Uterus (tissue), 4 donors: ENCODE data around the gene ROBO2. TPM values are rescaled to one million over a fixed set of nuclear protein-coding genes. Genes with fewer than 3 reads are reported as not detected.

Experiments
- DNase-seq, 2 donors: peaks; one replicate each; pipeline ENCODE4 v3.0.0-alpha.2; 2019 to 2020
- H3K27ac ChIP-seq, 2 donors: fragments of 200-600 bp; sonication (generic); 1 replicate in 1 of 2; 2 replicates in 1 of 2; pipeline ENCODE4 v1.5.1; 2016 to 2018
- H3K27me3 ChIP-seq, 2 donors: fragments of 200-600 bp; sonication (generic); one replicate each; pipeline ENCODE4 v1.5.1; 2018 to 2019; ENCODE audit warnings: control low read depth in 1 of 2
- H3K36me3 ChIP-seq, 2 donors: fragments of 200-600 bp; sonication (generic); one replicate each; pipeline ENCODE4 v1.5.1; 2019; ENCODE audit warnings: control low read depth in 1 of 2
- H3K4me1 ChIP-seq, 2 donors: fragments of 200-600 bp; sonication (generic); one replicate each; pipeline ENCODE4 v1.5.1; 2018 to 2019; ENCODE audit warnings: control low read depth in 1 of 2
- H3K4me3 ChIP-seq, 2 donors: fragments of 200-600 bp; sonication (generic); 1 replicate in 1 of 2; 2 replicates in 1 of 2; pipeline ENCODE4 v1.5.1; 2018 to 2019; ENCODE audit warnings: mild to moderate bottlenecking in 1 of 2
- H3K9me3 ChIP-seq, 2 donors: fragments of 200-600 bp; sonication (generic); one replicate each; pipeline ENCODE4 v1.5.1; 2019; ENCODE audit warnings: control low read depth in 1 of 2
- POLR2A ChIP-seq, 2 donors: fragments of 450-650 bp; IDR thresholded peaks; one replicate each; pipeline ENCODE4 v1.6.1; 2016; ENCODE audit warnings: antibody characterized with exemption in 2 of 2, mild to moderate bottlenecking in 1 of 2, moderate library complexity in 1 of 2
- intact Hi-C: fragments of 100-400 bp; cut with DNase I; formaldehyde crosslinking; loops from one replicate; pipeline ENCODE4 v1.15.1; 2023; ENCODE audit warnings: low total_unique reads
- total RNA-seq, 4 donors: library from RNA; depleted of rRNA in 3 of 4; stranded (reverse); fragments of >200 nt in 3 of 4; gene quantifications; one replicate each; pipeline versions ENCODE4 v1.1.0 to v1.2.4, GENCODE V29; 2014 to 2023
- TF ChIP-seq, protein P1 (sequence below), 4 experiments: fragments of 200-600 bp in 2 of 4; fragments of 450-650 bp in 2 of 4; sonication (generic) in 2 of 4; IDR thresholded peaks; one replicate each; pipeline ENCODE4 v1.5.1; 2016 to 2019; ENCODE audit warnings: antibody characterized with exemption in 4 of 4, mild to moderate bottlenecking in 2 of 4, moderate library complexity in 1 of 4
- donor health status: DM: yes; HTN: yes; CAD: no.

ROBO2 gene
- total RNA-seq, 4 donors from 2014 or later = 0.26 to 51.3 (median 0.49) TPM; not detected in 1

DNA sequence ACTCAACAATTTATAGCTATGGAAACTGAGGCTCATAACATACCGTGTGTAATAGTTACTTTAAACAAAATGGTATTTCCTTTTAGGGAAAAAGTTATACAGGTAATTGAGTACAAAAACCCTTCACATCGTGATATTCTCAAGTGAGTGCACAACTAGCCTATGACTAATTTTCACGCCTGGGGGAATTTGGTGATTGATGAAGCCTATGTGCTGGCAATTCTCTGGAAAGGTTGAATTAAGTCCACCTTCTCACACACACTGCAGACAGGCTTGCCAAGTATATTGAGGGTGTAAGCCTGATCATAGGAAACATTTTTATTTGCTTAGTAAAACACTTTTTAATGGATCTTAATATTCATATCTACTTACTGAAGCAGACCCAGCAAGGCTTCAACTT is 41.3 kb upstream of the ROBO2 start:
- H3K36me3 ChIP-seq = no peaks in the 10 kb centered on the region
- TF ChIP-seq, protein P1, sequence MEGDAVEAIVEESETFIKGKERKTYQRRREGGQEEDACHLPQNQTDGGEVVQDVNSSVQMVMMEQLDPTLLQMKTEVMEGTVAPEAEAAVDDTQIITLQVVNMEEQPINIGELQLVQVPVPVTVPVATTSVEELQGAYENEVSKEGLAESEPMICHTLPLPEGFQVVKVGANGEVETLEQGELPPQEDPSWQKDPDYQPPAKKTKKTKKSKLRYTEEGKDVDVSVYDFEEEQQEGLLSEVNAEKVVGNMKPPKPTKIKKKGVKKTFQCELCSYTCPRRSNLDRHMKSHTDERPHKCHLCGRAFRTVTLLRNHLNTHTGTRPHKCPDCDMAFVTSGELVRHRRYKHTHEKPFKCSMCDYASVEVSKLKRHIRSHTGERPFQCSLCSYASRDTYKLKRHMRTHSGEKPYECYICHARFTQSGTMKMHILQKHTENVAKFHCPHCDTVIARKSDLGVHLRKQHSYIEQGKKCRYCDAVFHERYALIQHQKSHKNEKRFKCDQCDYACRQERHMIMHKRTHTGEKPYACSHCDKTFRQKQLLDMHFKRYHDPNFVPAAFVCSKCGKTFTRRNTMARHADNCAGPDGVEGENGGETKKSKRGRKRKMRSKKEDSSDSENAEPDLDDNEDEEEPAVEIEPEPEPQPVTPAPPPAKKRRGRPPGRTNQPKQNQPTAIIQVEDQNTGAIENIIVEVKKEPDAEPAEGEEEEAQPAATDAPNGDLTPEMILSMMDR (IDR thresholded peaks at IDR 0.05) = no peak
- TF ChIP-seq POLR2A (IDR thresholded peaks at IDR 0.05) = no peak
- no peak overlapping the region for H3K27ac ChIP-seq
- intact Hi-C loops = no loop called here
- H3K4me3 ChIP-seq = no peak overlapping the region
- H3K27me3 ChIP-seq = no peaks in the 10 kb centered on the region
- no peaks in the 10 kb centered on the region for H3K9me3 ChIP-seq
- H3K4me1 ChIP-seq = no peaks in the 10 kb centered on the region
- no peak for DNase-seq

DNA sequence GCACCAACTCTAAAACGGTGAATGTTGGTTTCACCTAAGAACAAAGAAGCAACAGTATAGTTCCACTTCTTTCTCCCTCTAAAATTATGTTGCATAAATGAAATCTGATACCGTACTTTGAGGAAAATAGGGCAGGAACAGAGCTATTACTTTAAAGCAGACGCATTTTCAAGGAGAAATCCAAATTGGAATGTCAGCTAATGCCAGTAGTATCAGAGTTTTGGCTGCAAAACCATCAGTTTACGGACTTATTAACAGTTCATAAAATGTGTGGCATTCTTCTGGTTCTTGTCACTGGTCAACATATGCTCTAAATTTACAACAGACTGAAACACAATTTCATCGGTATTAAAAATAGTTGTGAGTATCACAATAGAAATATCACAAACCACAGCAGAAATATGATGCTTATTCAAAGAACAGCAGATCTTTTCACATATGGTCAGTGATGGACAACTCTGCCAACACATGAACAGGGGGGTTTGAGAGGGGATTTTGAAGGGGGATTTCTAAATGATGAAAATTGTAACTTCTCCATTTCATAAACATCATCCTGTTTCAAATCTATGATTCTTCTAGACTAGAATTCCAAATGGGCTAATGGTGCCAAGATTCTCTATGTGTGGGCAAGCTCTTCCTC is 38.7 kb upstream of the ROBO2 start:
- no peak for DNase-seq
- intact Hi-C loops = no loop called here
- no peak overlapping the region for H3K4me3 ChIP-seq
- H3K9me3 ChIP-seq = no peaks in the 10 kb centered on the region
- H3K27me3 ChIP-seq = no peaks in the 10 kb centered on the region
- no peaks in the 10 kb centered on the region for H3K4me1 ChIP-seq
- no peaks in the 10 kb centered on the region for H3K36me3 ChIP-seq
- TF ChIP-seq, protein P1 (IDR thresholded peaks at IDR 0.05) = no peak
- TF ChIP-seq POLR2A (IDR thresholded peaks at IDR 0.05) = no peak
- H3K27ac ChIP-seq = no peak overlapping the region

DNA sequence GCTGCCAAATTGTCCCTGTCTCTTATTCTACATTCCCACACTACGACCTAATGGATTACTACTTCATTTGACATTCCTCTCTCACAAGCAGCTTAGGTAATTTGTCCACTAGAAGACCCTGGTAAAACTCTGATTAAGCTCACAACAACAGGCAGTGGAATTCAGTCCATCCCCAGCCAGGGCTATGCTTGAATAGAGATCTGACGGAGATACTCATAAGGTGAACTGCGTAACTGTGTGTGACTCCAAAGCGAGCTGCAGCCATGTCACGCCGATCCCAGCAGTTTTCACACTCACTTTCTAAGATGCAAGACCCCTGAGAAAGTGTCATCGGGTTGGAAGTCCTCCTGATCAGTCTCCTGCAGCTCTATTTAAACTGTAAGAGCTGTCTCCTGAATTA is 25.7 kb upstream of the ROBO2 start:
- Histone ChIP-seq H3K9me3 (no peaks in the 10 kb centered on the region), H3K27ac (no peak overlapping the region), H3K27me3 (no peaks in the 10 kb centered on the region), H3K4me3 (no peak overlapping the region), H3K36me3 (no peaks in the 10 kb centered on the region), H3K4me1 (no peaks in the 10 kb centered on the region)
- TF ChIP-seq, protein P1 (IDR thresholded peaks at IDR 0.05) = no peak
- TF ChIP-seq POLR2A (IDR thresholded peaks at IDR 0.05) = no peak
- DNase-seq = no peak
- intact Hi-C loops = no loop called here

DNA sequence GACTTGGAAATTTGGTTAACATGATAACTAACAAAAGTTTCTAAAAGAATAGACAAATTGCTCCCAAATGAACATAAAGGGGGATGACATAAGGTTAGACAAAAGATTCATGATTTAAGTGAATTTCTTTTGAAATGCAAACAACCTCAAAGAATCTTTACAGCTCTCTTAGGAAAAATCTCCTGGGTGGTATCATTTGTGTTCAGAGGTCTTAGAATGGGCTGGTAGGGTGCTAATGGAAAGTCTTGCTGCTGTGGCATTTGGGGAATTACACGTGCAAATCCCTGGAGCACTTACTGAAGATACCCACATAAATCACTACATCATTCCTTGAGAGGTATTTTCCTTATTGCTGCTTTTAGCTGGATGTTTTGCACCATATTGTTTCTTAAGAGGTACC is 14.4 kb upstream of the ROBO2 start:
- intact Hi-C loops = no loop called here
- H3K4me3 ChIP-seq = no peak overlapping the region
- H3K27ac ChIP-seq = no peak overlapping the region
- DNase-seq = no peak
- H3K36me3 ChIP-seq = no peaks in the 10 kb centered on the region
- no peaks in the 10 kb centered on the region for H3K4me1 ChIP-seq
- TF ChIP-seq POLR2A (IDR thresholded peaks at IDR 0.05) = no peak
- TF ChIP-seq, protein P1 (IDR thresholded peaks at IDR 0.05) = no peak
- no peaks in the 10 kb centered on the region for H3K9me3 ChIP-seq
- H3K27me3 ChIP-seq = no peaks in the 10 kb centered on the region

DNA sequence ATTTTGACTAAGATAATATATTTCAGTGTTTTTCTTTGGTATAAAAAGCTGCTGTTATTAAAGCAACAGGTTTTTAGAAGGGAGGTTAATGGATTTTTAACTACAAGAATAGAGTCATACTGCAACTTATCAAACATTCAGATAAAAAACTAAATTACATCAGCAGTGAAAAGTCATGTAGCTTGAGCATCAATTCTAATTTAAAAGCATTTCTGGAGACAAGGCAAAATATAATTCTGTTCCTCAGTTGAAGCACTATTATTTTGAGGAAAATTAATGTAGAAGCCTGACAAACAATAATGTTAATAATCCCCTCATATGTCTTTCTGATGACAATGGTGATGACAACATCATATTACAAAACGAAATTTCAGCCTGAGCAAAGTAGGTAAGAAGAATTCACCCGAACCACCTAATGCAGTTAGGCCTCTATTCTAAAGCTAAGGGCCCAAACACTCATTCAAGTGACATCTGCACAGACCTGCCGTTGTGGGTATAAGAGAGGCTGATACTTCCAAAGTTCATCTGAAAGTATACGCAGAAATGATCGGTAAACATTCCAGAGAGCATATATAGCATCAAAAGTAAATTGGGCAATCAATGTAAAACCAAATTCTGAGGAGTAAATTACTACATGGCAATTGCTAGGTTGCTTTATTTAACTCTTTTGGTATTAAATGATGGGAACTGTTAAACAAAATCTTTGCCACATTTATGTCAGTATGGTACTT is 12.8 kb upstream of the ROBO2 start:
- H3K36me3 ChIP-seq = no peaks in the 10 kb centered on the region
- H3K27ac ChIP-seq = no peak overlapping the region
- no peaks in the 10 kb centered on the region for H3K9me3 ChIP-seq
- DNase-seq = no peak
- no peak overlapping the region for H3K4me3 ChIP-seq
- no peak for TF ChIP-seq POLR2A (IDR thresholded peaks at IDR 0.05)
- TF ChIP-seq, protein P1 (IDR thresholded peaks at IDR 0.05) = no peak
- no peaks in the 10 kb centered on the region for H3K27me3 ChIP-seq
- intact Hi-C loops = no loop called here
- H3K4me1 ChIP-seq = no peaks in the 10 kb centered on the region
